Measurements from ENCODE around the gene ATP10D. TPM values are rescaled to one million over a fixed set of nuclear protein-coding genes. Genes with fewer than 3 reads are reported as not detected.

ATP10D gene
- total and polyA plus RNA-seq, 9 of the 15 experiments (the other 6 are each of a cell fraction or from before 2014, with no cell fraction given) = 0.10 to 0.36 (median 0.19) TPM; not detected in 1

GRCh38 chr4:47466056-47466785 is 18.9 kb upstream of the ATP10D start:
- Histone ChIP-seq H3K27ac (ENCODE audit: extremely low read depth, low read depth, low read length) (no peak overlapping the region), H4K20me1 (replicated peaks; ENCODE audit: control insufficient read depth, insufficient read depth, low read length) (no peaks in the 10 kb centered on the region), H3K4me1 (replicated peaks in 1 of 2; ENCODE audit: control insufficient read depth in 2 of 2, insufficient read depth in 2 of 2, low read length in 2 of 2) (peaks cover 2 to 5% of the 10 kb centered on the region in 2 experiments; a peak in 3 of 5 replicates), H3K9me1 (ENCODE audit: control insufficient read depth, insufficient read depth, low read length) (no peaks in the 10 kb centered on the region), H3K4me2 (ENCODE audit: insufficient read depth, low read length) (no peak overlapping the region), H3K4me3 (no peak overlapping the region), H3K79me2 (ENCODE audit: control insufficient read depth, insufficient read depth, low read length) (no peaks in the 10 kb centered on the region), H3K27me3 (ENCODE audit: control insufficient read depth in 2 of 2, insufficient read depth in 2 of 2, low read length in 2 of 2) (no peaks in the 10 kb centered on the region), H3K9me3 (replicated peaks; ENCODE audit: control insufficient read depth, insufficient read depth, low read depth, low read length) (no peaks in the 10 kb centered on the region), H2AFZ (ENCODE audit: low read depth, low read length) (no peak overlapping the region), H3K36me3 (ENCODE audit: control insufficient read depth, insufficient read depth, low read length) (no peaks in the 10 kb centered on the region), H3K9ac (ENCODE audit: insufficient read depth in 1 of 2, low read depth in 2 of 2, low read length in 2 of 2) (no peak overlapping the region)
- ChIA-PET CTCF (ENCODE audit: low intra/inter-chr PET ratio) (no interaction called here), POLR2A (no interaction called here)
- FAIRE-seq (no peak), DNase-seq (ENCODE audit: extremely low read depth in 1 of 4, low spot score in 3 of 4) (no peak), ATAC-seq (no peak)
- WGBS (ENCODE audit: insufficient coverage, low coverage, missing lambda C conversion rate) = 8% methylated on average over 2 of the region's 2 CpGs
- no TSS peak for BruUV-seq (replicated peaks)
- TF ChIP-seq POU5F1 (IDR thresholded peaks at IDR 0.05; ENCODE audit: borderline replicate concordance, low read depth, low read length, partially characterized antibody) (no peak), CBFB (CRISPR knock-in tag; IDR thresholded peaks at IDR 0.05) (no peak), MCM7 (IDR thresholded peaks at IDR 0.05) (no peak), NR4A1 (CRISPR knock-in tag; IDR thresholded peaks at IDR 0.05) (no peak), NR4A1 (tag; IDR thresholded peaks at IDR 0.05) (no peak), SOX6 (IDR thresholded peaks at IDR 0.05) (no peak)
- TF ChIP-seq, protein P1, sequence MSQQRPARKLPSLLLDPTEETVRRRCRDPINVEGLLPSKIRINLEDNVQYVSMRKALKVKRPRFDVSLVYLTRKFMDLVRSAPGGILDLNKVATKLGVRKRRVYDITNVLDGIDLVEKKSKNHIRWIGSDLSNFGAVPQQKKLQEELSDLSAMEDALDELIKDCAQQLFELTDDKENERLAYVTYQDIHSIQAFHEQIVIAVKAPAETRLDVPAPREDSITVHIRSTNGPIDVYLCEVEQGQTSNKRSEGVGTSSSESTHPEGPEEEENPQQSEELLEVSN (IDR thresholded peaks at IDR 0.05; ENCODE audit: borderline replicate concordance in 1 of 2, extremely low read depth in 1 of 2, insufficient read depth in 1 of 2, insufficient read length in 1 of 2, low read depth in 1 of 2, low read length in 1 of 2, poor library complexity in 1 of 2, severe bottlenecking in 1 of 2) = no peak
- TF ChIP-seq, protein P2, sequence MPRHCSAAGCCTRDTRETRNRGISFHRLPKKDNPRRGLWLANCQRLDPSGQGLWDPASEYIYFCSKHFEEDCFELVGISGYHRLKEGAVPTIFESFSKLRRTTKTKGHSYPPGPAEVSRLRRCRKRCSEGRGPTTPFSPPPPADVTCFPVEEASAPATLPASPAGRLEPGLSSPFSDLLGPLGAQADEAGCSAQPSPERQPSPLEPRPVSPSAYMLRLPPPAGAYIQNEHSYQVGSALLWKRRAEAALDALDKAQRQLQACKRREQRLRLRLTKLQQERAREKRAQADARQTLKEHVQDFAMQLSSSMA (CRISPR knock-in tag; IDR thresholded peaks at IDR 0.05) = no peak
- intact Hi-C loops (cut with micrococcal nuclease) (no loop called here), in situ Hi-C loops (cut with MboI) (no loop called here)
